GM19023 (cell line): ENCODE data around the gene PILRB.
"Not testable (repeated sequence)": the region's sequence is repeated elsewhere in the genome, so short reads cannot be mapped to it uniquely, and the experiment has no call there.

Experiments
- ATAC-seq: cut with Tn5 transposase; IDR thresholded peaks from one replicate; pipeline ENCODE4 v1.9.1; 2021; ENCODE audit warnings: mild to moderate bottlenecking, moderate library complexity; ENCODE audit not compliant: unreplicated experiment

PILRB gene

GRCh38 chr7:100353685-100354330 is 4.1 kb upstream of the PILRB start:
- no peak for ATAC-seq

- ATAC-seq = no peak
Observed at GRCh38 chr7:100356416-100357068, 1.4 kb upstream of the PILRB start.

DNA sequence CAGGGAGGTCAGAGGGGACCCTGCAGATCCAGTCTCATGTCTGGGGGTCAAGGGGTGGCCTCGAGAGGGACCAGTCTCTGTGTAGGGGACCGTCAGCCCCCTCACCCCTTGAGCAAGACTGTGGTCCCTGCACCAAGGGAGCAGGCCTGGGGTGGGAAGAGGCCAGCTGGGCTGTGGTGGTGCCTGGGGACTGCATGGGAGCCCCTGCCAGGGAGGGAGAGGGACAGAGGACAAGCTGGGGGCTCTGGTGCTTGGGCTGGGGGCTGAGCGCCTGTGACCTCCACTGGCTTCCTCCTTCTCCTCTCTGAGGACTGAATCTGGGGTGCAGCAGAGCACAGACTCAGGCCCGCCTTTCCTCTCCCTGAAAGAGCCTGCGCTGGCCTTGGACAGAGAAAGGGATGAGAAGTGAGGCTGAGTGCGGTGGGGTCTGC is 771 bp upstream of the PILRB start:
- ATAC-seq = no peak

- ATAC-seq = no peak
Observed at GRCh38 chr7:100358857-100359212, 918 bp downstream of the PILRB start.

DNA sequence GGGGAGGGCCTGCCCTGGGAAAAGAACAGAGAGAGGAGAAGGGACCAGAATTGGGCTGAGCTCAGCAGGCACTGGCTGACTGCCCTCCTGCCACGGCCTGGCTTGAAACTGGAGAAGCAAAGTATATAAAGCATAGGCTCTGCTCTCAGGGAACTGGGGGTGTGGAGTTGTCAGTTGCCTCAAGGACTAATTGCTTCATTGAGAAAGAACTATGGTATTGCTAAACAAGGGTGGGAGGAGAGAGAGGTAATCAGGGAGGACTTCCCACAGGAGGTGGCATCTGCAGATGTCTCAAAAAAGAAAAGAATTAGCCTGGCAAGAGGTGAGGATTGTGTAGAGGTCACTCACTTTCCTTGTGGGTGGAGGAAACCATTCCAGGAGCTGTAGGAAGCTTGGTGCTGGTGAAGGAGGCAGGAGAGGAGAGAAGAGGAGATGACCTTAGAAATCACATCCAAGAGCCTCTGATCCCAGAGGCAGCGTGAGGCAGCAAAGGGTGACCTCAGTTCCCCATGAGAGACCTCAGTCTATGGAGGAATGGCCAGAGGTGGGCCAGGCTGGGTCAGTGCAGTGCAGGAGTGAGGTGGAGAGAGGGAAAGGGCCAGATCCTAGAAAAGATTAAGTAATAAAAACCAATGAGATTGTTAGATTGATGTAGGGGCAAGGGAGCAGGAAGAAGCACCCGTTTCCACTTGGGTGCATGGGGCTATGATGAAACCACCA is 2.4 kb downstream of the PILRB start:
- ATAC-seq = no peak

- no peak for ATAC-seq
Observed at GRCh38 chr7:100363098-100363497, 5.2 kb downstream of the PILRB start.

GRCh38 chr7:100363797-100364196 is 5.9 kb downstream of the PILRB start:
- not testable (repeated sequence) for ATAC-seq

DNA sequence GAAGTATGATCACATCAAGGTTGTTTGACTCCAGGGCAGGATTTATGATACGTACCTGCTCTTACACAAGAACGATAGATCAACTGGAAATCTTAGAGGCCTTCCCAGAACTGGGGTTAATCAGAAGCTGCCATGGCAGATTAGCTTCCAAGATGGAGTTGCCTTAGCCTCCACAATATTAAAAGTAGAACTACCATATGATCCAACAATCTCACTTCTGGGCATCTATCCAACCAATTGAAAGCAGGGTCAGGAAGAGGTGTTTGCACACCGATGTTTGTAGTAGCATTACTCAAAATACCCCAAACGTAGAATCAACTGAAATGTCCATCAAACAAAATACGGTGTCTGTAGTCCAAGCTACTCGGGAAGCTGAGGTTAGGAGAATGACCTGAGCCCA is 6.6 kb downstream of the PILRB start:
- no peak for ATAC-seq

GRCh38 chr7:100365998-100366367 is 8.1 kb downstream of the PILRB start:
- ATAC-seq = not testable (repeated sequence)

GRCh38 chr7:100366411-100367250 is 8.7 kb downstream of the PILRB start:
- ATAC-seq = no peak

- no peak for ATAC-seq
Observed at GRCh38 chr7:100367251-100367620, 9.3 kb downstream of the PILRB start.

- ATAC-seq = no peak
Observed at GRCh38 chr7:100367676-100368613, 10.0 kb downstream of the PILRB start.

- peak; percentile 51 for ATAC-seq
Observed at GRCh38 chr7:100369105-100369504, 11.2 kb downstream of the PILRB start.

DNA sequence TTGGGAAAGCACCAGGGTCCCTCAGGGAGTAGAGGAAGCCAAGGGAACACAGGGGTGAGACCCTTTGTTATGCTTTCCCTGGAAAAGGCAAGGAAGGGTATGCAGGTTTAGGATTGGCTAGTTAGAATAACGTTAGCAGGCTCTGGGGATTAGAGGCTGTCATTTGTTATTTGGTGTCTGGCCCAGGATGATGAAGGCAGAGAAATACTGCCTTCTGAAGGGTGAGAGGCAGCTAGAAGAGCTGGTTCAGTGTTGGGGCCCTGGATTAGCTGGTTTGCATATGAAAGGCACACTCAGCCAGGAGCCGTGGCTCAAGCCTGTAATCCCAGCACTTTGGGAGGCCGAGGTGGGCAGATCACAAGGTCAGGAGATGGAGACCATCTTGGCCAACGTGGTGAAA is 12.4 kb downstream of the PILRB start:
- ATAC-seq = no peak

GRCh38 chr7:100370746-100371145 is 12.8 kb downstream of the PILRB start:
- no peak for ATAC-seq

- ATAC-seq = no peak
Observed at GRCh38 chr7:100371561-100372171, 13.7 kb downstream of the PILRB start.

DNA sequence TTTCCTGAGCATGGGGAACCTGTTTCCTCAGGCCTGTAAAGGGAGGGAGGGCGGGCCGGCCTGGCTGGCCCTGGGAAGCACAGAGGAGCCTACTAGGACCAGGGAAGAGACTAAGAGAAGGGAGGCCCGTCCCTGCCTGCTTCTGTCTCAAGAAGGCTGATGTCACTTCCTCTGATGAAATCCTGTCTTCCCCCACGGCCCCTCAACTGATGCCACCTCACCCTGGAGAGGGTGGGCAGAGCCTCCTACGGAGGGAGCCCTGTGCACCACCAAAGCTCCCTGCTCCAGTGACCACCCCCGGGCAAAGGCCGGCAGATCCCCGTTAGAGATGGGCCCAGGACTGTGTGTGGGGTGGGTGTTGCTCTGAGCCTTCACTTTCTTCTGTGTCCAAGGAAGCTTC is 14.3 kb downstream of the PILRB start:
- no peak for ATAC-seq

DNA sequence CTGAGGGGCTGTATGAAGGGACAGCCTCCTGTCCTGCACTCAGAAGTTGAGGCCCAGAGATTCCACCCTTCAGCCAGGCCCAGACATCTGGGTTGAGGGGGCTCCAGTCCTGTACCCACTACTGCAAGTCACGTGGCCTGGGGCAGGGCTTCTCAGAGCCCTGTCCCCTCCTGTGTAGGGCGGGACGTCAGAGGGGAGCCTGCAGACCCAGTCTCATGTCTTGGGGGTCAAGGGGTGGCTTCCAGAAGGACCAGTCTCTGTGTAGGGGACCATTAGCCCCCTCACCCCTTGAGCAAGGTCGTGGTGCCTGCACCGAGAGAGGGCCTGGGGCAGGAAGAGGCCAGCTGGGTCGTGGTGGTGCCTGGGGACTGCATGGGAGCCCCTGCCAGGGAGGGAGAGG is 14.8 kb downstream of the PILRB start:
- ATAC-seq = no peak

GRCh38 chr7:100373261-100373831 is 15.4 kb downstream of the PILRB start, which contains the start of gene PILRA:
PILRA (plus strand) TSS chr7:100373487; CDS start chr7:100373657, 170 bp downstream.
- ATAC-seq = no peak
